ENCODE results near the gene CLK3.

Gene CLK3

GRCh38 chr15:74609938-74610301 lies 5.7 kb upstream of the CLK3 start:
- no peak for TF ChIP-seq CTCF (IDR thresholded peaks at IDR 0.05; ENCODE audit: control insufficient read depth, insufficient read depth, low read depth, low read length, missing control alignments)
- DNase-seq (ENCODE audit: low read depth): no peak
- no peak overlapping the region for H3K4me3 ChIP-seq (ENCODE audit: control insufficient read depth, low read depth, low read length)

DNA sequence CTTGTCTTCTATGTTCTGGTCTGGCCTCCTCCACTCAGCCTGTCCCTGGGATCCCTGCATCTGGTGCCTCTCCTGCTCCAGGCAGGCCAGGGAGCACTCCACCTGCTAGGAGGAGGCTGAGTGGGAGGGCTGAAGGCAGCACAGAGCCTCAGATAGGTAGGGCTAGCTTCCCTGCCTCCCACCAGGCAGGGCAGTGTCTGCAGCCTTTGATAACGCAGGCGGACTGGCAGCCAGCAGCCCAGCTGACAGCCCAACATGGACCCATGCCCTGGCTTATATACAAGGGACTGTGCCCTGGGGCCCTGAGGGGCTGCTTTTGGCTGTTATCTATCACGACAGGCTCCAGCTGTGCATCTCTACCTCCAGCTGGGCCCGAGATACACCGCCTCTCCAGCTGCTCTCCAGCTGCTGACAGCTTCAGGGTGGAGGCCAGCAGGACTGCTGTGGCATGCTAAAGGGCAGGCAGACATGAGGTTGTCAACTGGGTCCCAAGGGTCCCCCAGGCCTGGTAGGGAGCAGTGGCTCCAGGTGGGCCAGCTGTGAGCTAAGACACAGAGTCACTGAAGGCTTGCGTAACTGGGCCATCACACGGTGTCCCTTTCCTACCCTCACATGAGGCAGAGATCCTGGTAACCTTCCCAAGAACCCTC lies 5.2 kb upstream of the CLK3 start:
- no peak for TF ChIP-seq CTCF (IDR thresholded peaks at IDR 0.05; ENCODE audit: control insufficient read depth, insufficient read depth, low read depth, low read length, missing control alignments)

DNA sequence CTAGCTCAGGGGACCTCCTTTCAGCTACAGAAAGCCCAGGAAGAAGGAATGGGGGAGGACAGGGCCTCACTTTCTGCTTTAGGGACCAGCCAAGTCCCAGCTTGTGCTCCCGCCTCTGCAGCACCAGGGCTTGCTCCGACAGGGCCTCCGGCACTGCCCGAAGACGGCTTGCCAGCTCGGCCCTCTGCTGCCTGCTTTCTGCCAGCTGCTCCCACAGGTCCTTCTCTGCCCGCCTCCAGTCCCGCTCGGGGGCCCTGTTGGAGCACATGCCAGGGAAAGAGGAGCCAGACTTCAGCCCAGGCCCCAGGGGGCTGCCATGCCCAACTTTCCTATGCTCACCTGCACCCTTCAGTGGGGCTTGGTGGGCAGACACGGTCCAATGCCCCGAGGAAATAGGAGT lies 4.3 kb upstream of the CLK3 start:
- DNase-seq (ENCODE audit: low read depth): no peak
- no peak for TF ChIP-seq CTCF (IDR thresholded peaks at IDR 0.05; ENCODE audit: control insufficient read depth, insufficient read depth, low read depth, low read length, missing control alignments)
- H3K4me3 ChIP-seq (ENCODE audit: control insufficient read depth, low read depth, low read length): no peak overlapping the region

More for the DNA sequence above, 5.2 kb upstream of the CLK3 start:
- no peak for DNase-seq (ENCODE audit: low read depth)
- no peak overlapping the region for H3K4me3 ChIP-seq (ENCODE audit: control insufficient read depth, low read depth, low read length)

DNA sequence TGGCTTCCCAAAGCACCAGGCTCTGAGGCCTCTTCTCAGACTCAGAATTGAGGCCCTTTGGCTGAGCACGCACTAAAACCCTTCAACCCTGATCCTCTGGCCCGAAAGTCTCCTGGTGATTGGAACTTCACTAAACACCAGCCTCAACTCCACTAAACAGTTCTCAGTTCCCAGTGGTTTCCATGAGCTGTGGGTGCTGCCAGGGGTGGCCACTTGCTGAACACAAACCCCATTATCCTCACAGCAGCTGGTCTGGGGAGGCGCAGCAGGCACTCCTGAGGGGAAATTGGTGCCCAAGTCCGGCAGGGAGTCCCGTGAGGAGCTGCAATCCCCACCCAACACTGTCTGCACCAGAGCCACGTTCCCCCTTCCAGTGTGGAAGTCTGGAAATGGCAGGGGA lies 3.8 kb upstream of the CLK3 start:
- DNase-seq (ENCODE audit: low read depth): no peak
- H3K4me3 ChIP-seq (ENCODE audit: control insufficient read depth, low read depth, low read length): no peak overlapping the region
- TF ChIP-seq CTCF (IDR thresholded peaks at IDR 0.05; ENCODE audit: control insufficient read depth, insufficient read depth, low read depth, low read length, missing control alignments): no peak

DNA sequence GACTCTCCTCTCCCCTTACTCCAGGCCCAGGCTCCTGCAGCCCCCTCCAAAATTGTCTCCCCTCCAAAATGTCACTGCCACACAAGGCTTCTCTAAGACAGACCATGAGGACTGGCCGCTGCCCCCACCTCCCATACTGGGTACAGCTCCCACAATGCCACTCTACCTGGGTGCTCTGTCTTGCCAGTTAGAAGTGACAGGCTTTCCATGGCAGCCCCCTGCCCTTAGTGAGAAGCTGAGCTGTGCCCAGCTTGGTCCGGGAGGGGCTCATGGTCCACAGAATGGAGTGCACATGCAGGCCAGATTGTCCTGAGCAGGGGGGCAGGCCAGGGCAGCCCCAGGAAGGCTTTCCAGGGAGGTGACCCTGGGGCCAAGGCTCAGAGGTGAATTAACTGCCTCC lies 3.0 kb upstream of the CLK3 start:
- no peak for DNase-seq (ENCODE audit: low read depth)
- no peak overlapping the region for H3K4me3 ChIP-seq (ENCODE audit: control insufficient read depth, low read depth, low read length)
- no peak for TF ChIP-seq CTCF (IDR thresholded peaks at IDR 0.05; ENCODE audit: control insufficient read depth, insufficient read depth, low read depth, low read length, missing control alignments)

DNA sequence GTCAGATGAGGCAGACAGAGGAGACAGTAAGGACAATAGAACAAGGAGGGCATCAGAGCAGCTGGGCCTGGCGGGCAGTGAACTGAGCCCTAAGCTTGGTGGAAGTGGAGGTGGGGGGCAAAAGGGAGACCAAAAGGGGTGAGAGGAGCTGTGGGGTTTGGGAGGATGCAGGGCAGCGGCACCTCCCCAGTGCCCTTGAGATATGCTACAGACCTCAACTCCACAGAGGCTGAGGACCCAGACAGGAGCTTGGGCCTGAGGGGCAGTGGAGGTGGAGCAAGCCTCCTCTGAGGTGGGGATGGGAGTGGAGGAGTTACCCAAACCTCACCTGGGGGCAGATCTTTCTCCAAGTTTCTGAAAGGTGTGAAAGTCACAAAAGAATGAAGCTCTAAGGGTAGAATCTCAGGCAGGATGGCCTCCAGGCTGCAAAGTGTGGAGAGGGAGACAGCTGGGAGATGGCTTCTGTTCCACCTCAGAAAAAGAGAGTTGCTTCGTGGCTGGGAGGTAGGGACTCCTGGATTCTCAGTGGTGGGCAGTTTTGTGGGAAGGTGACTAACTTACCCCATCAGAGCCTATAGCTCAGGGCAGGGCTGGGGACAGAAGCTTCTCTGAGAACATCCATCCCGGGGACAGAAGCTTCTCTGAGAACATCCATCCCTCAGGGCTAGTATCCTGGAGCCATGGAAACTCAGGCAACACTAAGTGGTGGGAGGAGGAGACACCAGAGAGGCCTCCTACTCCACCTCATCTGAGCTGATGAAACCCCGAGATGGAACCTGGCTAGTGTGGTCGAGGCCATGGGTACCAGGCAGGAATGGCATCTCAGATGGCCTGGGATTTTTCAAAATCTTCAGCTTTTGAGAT lies 2.3 kb upstream of the CLK3 start:
- H3K4me3 ChIP-seq (ENCODE audit: control insufficient read depth, low read depth, low read length): no peak overlapping the region
- no peak for TF ChIP-seq CTCF (IDR thresholded peaks at IDR 0.05; ENCODE audit: control insufficient read depth, insufficient read depth, low read depth, low read length, missing control alignments)
- no peak for DNase-seq (ENCODE audit: low read depth)
